Endothelial cell of umbilical vein (primary cell): Measurements from ENCODE around the gene STN1. TPM values are rescaled to one million over a fixed set of nuclear protein-coding genes. Genes with fewer than 3 reads are reported as not detected.

Experiments
- BruUV-seq: library from RNA; stranded (reverse); fragments of 400-500 nt; replicated peaks from 2 replicates; lab custom pipeline; 2021; lab: Mats Ljungman, UMichigan
- CTCF ChIA-PET: fragments of 300-600, 350-600 bp; sonication (Branson Sonifier 250); formaldehyde crosslinking; loops from one replicate; lab custom pipeline; 2021; ENCODE audit warnings: antibody characterized with exemption, inconsistent platforms; lab: Charles Lee
- POLR2A ChIA-PET: fragments of 300-600, 350-600 bp; sonication (Branson Sonifier 250); formaldehyde crosslinking; loops from one replicate; lab custom pipeline; 2021; ENCODE audit warnings: antibody characterized with exemption, inconsistent platforms; lab: Charles Lee
- DNase-seq: peaks from one replicate; pipeline ENCODE4 v3.0.0-alpha.2; 2011; ENCODE audit warnings: low read depth, low spot score
- FAIRE-seq: peaks from 2 replicates; lab custom pipeline; 2011; peaks lifted over from hg19 to GRCh38; lab: Jason Lieb, UNC
- H2AFZ ChIP-seq: 2 replicates; pipeline ENCODE4 v1.6.0; 2012; ENCODE audit warnings: low read depth, low read length, control low read depth, inconsistent platforms
- H3K27ac ChIP-seq: 2 replicates; pipeline ENCODE4 v1.5.1; 2011; ENCODE audit warnings: low read depth, mild to moderate bottlenecking, control low read depth, low read length, moderate library complexity; ENCODE audit not compliant: insufficient read depth
- H3K27me3 ChIP-seq, 2 experiments: 2 replicates each; pipeline versions ENCODE4 v1.6.0 to v1.6.1; 2011; ENCODE audit warnings: low read length in 2 of 2, mixed read lengths in 1 of 2; ENCODE audit not compliant: control insufficient read depth in 2 of 2, insufficient read depth in 2 of 2
- H3K36me3 ChIP-seq, 2 experiments: 2 replicates in 1 of 2; 3 replicates in 1 of 2; pipeline ENCODE4 v1.5.1; 2011; ENCODE audit warnings: low read length in 2 of 2, mild to moderate bottlenecking in 1 of 2, moderate library complexity in 1 of 2; ENCODE audit not compliant: control insufficient read depth in 2 of 2, insufficient read depth in 2 of 2; ENCODE audit errors: extremely low read depth in 1 of 2
- H3K4me1 ChIP-seq: 3 replicates; pipeline ENCODE4 v1.5.1; 2011; ENCODE audit warnings: mild to moderate bottlenecking, low read length; ENCODE audit not compliant: control insufficient read depth, insufficient read depth; ENCODE audit errors: extremely low read depth
- H3K4me2 ChIP-seq: 2 replicates; pipeline ENCODE4 v1.6.1; 2011; ENCODE audit warnings: low read length, control low read depth, mixed read lengths; ENCODE audit not compliant: insufficient read depth
- H3K4me3 ChIP-seq, 3 experiments: fragments of 200-600 bp in 1 of 3; sonication (generic), shearing (Covaris generic) in 1 of 3; replicated peaks in 1 of 3; 2 replicates each; pipeline ENCODE4 v1.5.1; 2011 to 2016; ENCODE audit warnings: control low read depth in 3 of 3, low read length in 3 of 3, mild to moderate bottlenecking in 2 of 3, inconsistent platforms in 1 of 3, low read depth in 1 of 3, moderate library complexity in 1 of 3; ENCODE audit not compliant: insufficient read depth in 1 of 3
- H3K79me2 ChIP-seq: 2 replicates; pipeline ENCODE4 v1.6.0; 2012; ENCODE audit warnings: low read length, inconsistent platforms; ENCODE audit not compliant: control insufficient read depth, insufficient read depth
- H3K9ac ChIP-seq: replicated peaks from 2 replicates; pipeline ENCODE3; 2011; ENCODE audit warnings: low read length, control low read depth; ENCODE audit not compliant: insufficient read depth; ENCODE audit errors: extremely low read depth
- H3K9me1 ChIP-seq: replicated peaks from 3 replicates; pipeline ENCODE4 v1.6.0; 2011; ENCODE audit warnings: mild to moderate bottlenecking, low read length; ENCODE audit not compliant: control insufficient read depth, insufficient read depth; ENCODE audit errors: extremely low read depth
- H3K9me3 ChIP-seq: replicated peaks from 2 replicates; pipeline ENCODE4 v1.5.1; 2012; ENCODE audit warnings: low read length, inconsistent platforms; ENCODE audit not compliant: control insufficient read depth, insufficient read depth
- H4K20me1 ChIP-seq: replicated peaks from 2 replicates; pipeline ENCODE3; 2011; ENCODE audit warnings: mild to moderate bottlenecking, low read length; ENCODE audit not compliant: control insufficient read depth, insufficient read depth; ENCODE audit errors: extremely low read depth
- EZH2 ChIP-seq: IDR thresholded peaks from 2 replicates; pipeline ENCODE4 v1.6.1; 2012; ENCODE audit warnings: borderline replicate concordance, low read depth, mild to moderate bottlenecking, moderate library complexity, low read length, inconsistent platforms; ENCODE audit not compliant: severe bottlenecking
- FOS ChIP-seq: IDR thresholded peaks from 2 replicates; pipeline ENCODE4 v1.6.1; 2011; ENCODE audit warnings: mild to moderate bottlenecking, low read length, moderate library complexity, borderline replicate concordance; ENCODE audit not compliant: insufficient read depth
- GATA2 ChIP-seq: IDR thresholded peaks from 2 replicates; pipeline ENCODE4 v1.7.0; 2011; ENCODE audit warnings: low read depth, mild to moderate bottlenecking, moderate library complexity, mixed read lengths, low read length; ENCODE audit not compliant: insufficient read length, insufficient read depth
- JUN ChIP-seq: IDR thresholded peaks from 2 replicates; pipeline ENCODE4 v1.6.1; 2011; ENCODE audit warnings: borderline replicate concordance, low read depth; ENCODE audit not compliant: insufficient read length, insufficient read depth
- MYC ChIP-seq: IDR thresholded peaks from one replicate; pipeline ENCODE4 v1.6.1; 2011; ENCODE audit warnings: mild to moderate bottlenecking, low read depth, low read length
- POLR2AphosphoS5 ChIP-seq: IDR thresholded peaks from 2 replicates; pipeline ENCODE4 v1.6.1; 2012; ENCODE audit warnings: low read depth, mild to moderate bottlenecking, control low read depth, low read length, moderate library complexity; ENCODE audit not compliant: insufficient read depth
- dilution Hi-C: fragments of 300-500 bp; cut with MboI; formaldehyde crosslinking; loops from one replicate; pipeline ENCODE4 v1.15.0; 2019; ENCODE audit warnings: low sequenced_read_pairs; ENCODE audit not compliant: extremely low pct_ligation_motif_present
- intact Hi-C: fragments of 100-400 bp; cut with micrococcal nuclease; formaldehyde crosslinking; loops from one replicate; pipeline ENCODE4 v1.10.0; 2022
- polyA plus RNA-seq, 4 experiments: library from polyadenylated mRNA; depleted of rRNA in 3 of 4; stranded (reverse) in 3 of 4; unstranded in 1 of 4; fragments of >200 nt; gene quantifications; 2 replicates each; pipeline versions ENCODE4 v1.2.1 to v1.2.3, GENCODE V29; 2011 to 2012; ENCODE audit warnings: missing spikeins in 1 of 4
- total RNA-seq: library from RNA; stranded (reverse); gene quantifications from 2 replicates; pipeline ENCODE4 v1.2.3, GENCODE V29; 2021

STN1 gene
- total and polyA plus RNA-seq, 2 donors (not counting 3 experiments of a cell fraction or from before 2014, with no cell fraction given) = 10.8 to 15.3 TPM

- dilution Hi-C loops = no loop called here
- intact Hi-C loops = loop anchor here (1.0 to 2.0 kb wide), 4 partner anchors 13 to 127 kb away; partner anchors contain the start of gene STN1
- ChIA-PET POLR2A (no interaction called here), CTCF (interaction anchor here (1.0 to 3.8 kb wide), 5 partner anchors 13 to 226 kb away, joined by 3 to 11 read pairs (median 6); partner anchors contain the start of gene SFR1)
- Histone ChIP-seq H3K4me1 (peaks cover 33% of the 10 kb centered on the region), H3K4me3 (no peak overlapping the region), H3K9me1 (no peaks in the 10 kb centered on the region), H3K36me3 (peaks cover 2 to 4% of the 10 kb centered on the region in 2 experiments), H3K4me2 (peak overlapping the region; percentile 27), H3K9me3 (no peaks in the 10 kb centered on the region), H3K27me3 (no peaks in the 10 kb centered on the region), H2AFZ (peak overlapping the region; percentile 10), H3K9ac (peak overlapping the region; percentile 42), H4K20me1 (no peaks in the 10 kb centered on the region), H3K79me2 (no peaks in the 10 kb centered on the region), H3K27ac (peak overlapping the region; percentile 85)
- peak; percentile 72 for DNase-seq
- FAIRE-seq = peak; percentile 62
- TF ChIP-seq GATA2 (peak; percentile 20), POLR2AphosphoS5 (peak; percentile 27), JUN (no peak), FOS (peak; percentile 61), MYC (no peak), EZH2 (no peak)
- BruUV-seq = TSS peak; percentile 77
These were observed 22.4 kb downstream of the STN1 start for GRCh38 chr10:103895411-103896186.
